Natural killer cell (primary cell): Measurements from ENCODE around the gene GNAS-AS1. TPM values are rescaled to one million over a fixed set of nuclear protein-coding genes. Genes with fewer than 3 reads are reported as not detected.

Experiments
- ATAC-seq, 3 donors: fragments of 150-1000 bp in 2 of 3; fragments of 200-7000 bp in 1 of 3; cut with Tn5 transposase; 1 replicate in 1 of 3; 2 replicates in 2 of 3; pipeline ENCODE4 v1.10.0; 2021; ENCODE audit warnings: mild to moderate bottlenecking in 2 of 3, moderate library complexity in 2 of 3
- DNase-seq, 2 donors: peaks; one replicate each; pipeline versions ENCODE4 v3.0.0 to v3.0.0-alpha.2; 2013 to 2021; ENCODE audit warnings: mixed read lengths in 1 of 2
- H3K27ac ChIP-seq: one replicate; pipeline ENCODE4 v1.5.1; 2013; ENCODE audit warnings: mild to moderate bottlenecking, low read length
- H3K27me3 ChIP-seq: one replicate; pipeline ENCODE4 v1.6.1; 2013; ENCODE audit warnings: low read length; ENCODE audit not compliant: control insufficient read depth, insufficient read depth
- H3K36me3 ChIP-seq: one replicate; pipeline ENCODE4 v1.6.1; 2013; ENCODE audit warnings: low read length; ENCODE audit not compliant: control insufficient read depth, insufficient read depth
- H3K4me1 ChIP-seq: one replicate; pipeline ENCODE4 v1.6.1; 2013; ENCODE audit warnings: low read length; ENCODE audit not compliant: control insufficient read depth, insufficient read depth
- H3K4me3 ChIP-seq: one replicate; pipeline ENCODE4 v1.5.1; 2013; ENCODE audit warnings: low read length
- H3K9me3 ChIP-seq: one replicate; pipeline ENCODE4 v1.6.1; 2013; ENCODE audit warnings: low read length; ENCODE audit not compliant: control insufficient read depth, insufficient read depth
- H3K27ac Mint-ChIP-seq, 2 donors: one replicate each; pipeline ENCODE4 v1.8.0; 2022; ENCODE audit warnings: mild to moderate bottlenecking in 2 of 2, mixed read lengths in 2 of 2, moderate library complexity in 1 of 2
- H3K27me3 Mint-ChIP-seq, 2 donors: one replicate each; pipeline ENCODE4 v1.8.0; 2022; ENCODE audit warnings: low read depth in 2 of 2, mixed read lengths in 2 of 2
- H3K36me3 Mint-ChIP-seq: one replicate; pipeline ENCODE4 v1.8.0; 2022; ENCODE audit warnings: mixed read lengths
- H3K4me1 Mint-ChIP-seq, 2 donors: one replicate each; pipeline ENCODE4 v1.8.0; 2022; ENCODE audit warnings: mixed read lengths in 2 of 2
- H3K4me3 Mint-ChIP-seq: one replicate; pipeline ENCODE4 v1.8.0; 2022; ENCODE audit warnings: mild to moderate bottlenecking, moderate library complexity, mixed read lengths
- H3K9me3 Mint-ChIP-seq, 2 donors: one replicate each; pipeline ENCODE4 v1.8.0; 2022; ENCODE audit warnings: mixed read lengths in 2 of 2
- CTCF ChIP-seq: fragments of 200-600 bp; IDR thresholded peaks from one replicate; pipeline ENCODE4 v1.8.0; 2022; ENCODE audit warnings: antibody characterized with exemption
- WGBS: methylation state at CpG from one replicate; pipeline ENCODE4 v1.1.7; 2013; ENCODE audit warnings: missing lambda C conversion rate; ENCODE audit not compliant: insufficient coverage; 5-methylcytosine and 5-hydroxymethylcytosine counted together
- intact Hi-C: fragments of 100-400 bp; cut with micrococcal nuclease; formaldehyde crosslinking; loops from one replicate; pipeline ENCODE4 v1.14.2; 2022
- total RNA-seq, 4 donors: library from RNA; stranded (reverse); fragments of 120-200 nt in 1 of 4; gene quantifications; one replicate each; pipeline versions ENCODE4 v1.2.3 to v1.2.4, GENCODE V29; 2013 to 2022

The GNAS-AS1 gene
- total RNA-seq, 3 donors from 2014 or later (not counting 1 experiment from before 2014, with no cell fraction given): 0.60 to 0.66 TPM; not detected in 1

DNA sequence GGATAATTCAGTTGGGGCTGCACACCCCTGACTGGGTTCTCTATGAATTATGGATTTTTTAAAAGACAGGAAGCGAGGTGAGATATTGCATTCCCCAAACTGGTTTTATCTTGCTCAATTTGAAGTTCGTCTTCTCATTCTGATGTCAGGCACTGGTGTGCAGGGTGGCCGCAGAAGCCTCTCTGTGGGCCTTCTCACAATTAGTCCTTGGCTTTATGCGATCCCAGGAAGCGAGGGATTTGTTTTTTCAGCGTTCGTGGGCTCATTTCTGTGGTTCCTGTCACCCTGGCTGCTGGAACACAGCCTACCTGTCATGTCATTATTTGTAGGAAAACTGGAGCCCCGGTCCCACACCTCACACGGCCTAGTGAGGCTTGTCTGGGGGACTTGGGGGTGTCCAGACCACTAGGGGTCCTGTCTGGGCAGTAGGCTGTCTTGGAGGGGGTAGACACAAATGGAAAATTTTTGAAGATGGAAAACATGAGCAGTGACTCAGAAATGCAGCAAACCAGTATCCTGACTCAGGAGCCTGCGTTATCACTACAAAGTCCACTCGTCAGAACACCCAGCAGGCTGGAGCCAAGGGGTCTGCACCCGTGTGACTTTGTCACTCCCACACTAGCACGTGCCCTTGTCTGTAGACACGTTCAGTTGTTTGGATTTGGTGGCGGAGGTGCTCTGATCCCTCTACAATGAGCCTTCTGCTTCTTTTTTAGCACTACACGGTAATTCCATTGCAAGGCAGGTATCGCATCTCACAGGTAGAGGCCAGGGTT lies 42.2 kb downstream of the GNAS-AS1 start:
- WGBS: 77% methylated on average over 17 of the region's 17 CpGs
- Histone ChIP-seq H3K27me3 (no peaks in the 10 kb centered on the region), H3K4me3 (no peak overlapping the region), H3K4me1 (no peaks in the 10 kb centered on the region), H3K9me3 (no peaks in the 10 kb centered on the region), H3K36me3 (no peaks in the 10 kb centered on the region), H3K27ac (no peak overlapping the region)
- no peaks in the 10 kb centered on the region for H3K36me3 Mint-ChIP-seq
- H3K27me3 Mint-ChIP-seq: peaks cover 13 to 14% of the 10 kb centered on the region in 2 donors
- ATAC-seq (no peak), DNase-seq (no peak)
- intact Hi-C loops: no loop called here
- H3K4me3 Mint-ChIP-seq: no peak overlapping the region
- H3K4me1 Mint-ChIP-seq: no peaks in the 10 kb centered on the region
- H3K27ac Mint-ChIP-seq: no peak overlapping the region
- H3K9me3 Mint-ChIP-seq: no peaks in the 10 kb centered on the region
- TF ChIP-seq CTCF: no peak

DNA sequence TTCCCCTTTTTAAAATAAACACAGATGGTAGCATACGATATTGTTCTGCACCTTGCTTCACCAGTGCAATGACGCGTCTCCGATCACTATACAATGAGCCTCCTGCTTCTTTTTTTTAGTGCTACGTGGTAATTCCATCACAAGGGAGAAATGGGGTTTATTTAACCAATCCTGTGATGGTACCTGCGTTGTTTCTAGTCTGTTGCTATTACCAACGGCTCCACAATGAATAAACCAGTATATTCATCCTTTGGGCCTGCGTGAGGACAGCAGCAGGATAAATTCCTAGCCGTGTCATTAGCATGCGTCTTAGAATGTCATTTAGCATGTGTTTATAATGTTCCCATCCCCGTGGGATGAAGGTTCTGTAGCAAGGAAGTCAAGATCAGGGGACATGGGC lies 42.9 kb downstream of the GNAS-AS1 start:
- no peak for DNase-seq
- H3K36me3 ChIP-seq: no peaks in the 10 kb centered on the region
- Mint-ChIP-seq H3K4me3 (no peak overlapping the region), H3K9me3 (no peaks in the 10 kb centered on the region), H3K27ac (no peak overlapping the region), H3K36me3 (no peaks in the 10 kb centered on the region), H3K27me3 (peaks cover 14 to 15% of the 10 kb centered on the region in 2 donors), H3K4me1 (no peaks in the 10 kb centered on the region)
- no peak for ATAC-seq
- H3K4me3 ChIP-seq: no peak overlapping the region
- no peaks in the 10 kb centered on the region for H3K4me1 ChIP-seq
- 94% methylated on average over 11 of the region's 11 CpGs for WGBS
- H3K27ac ChIP-seq: no peak overlapping the region
- intact Hi-C loops: no loop called here
- no peaks in the 10 kb centered on the region for H3K27me3 ChIP-seq
- TF ChIP-seq CTCF: no peak
- H3K9me3 ChIP-seq: no peaks in the 10 kb centered on the region

DNA sequence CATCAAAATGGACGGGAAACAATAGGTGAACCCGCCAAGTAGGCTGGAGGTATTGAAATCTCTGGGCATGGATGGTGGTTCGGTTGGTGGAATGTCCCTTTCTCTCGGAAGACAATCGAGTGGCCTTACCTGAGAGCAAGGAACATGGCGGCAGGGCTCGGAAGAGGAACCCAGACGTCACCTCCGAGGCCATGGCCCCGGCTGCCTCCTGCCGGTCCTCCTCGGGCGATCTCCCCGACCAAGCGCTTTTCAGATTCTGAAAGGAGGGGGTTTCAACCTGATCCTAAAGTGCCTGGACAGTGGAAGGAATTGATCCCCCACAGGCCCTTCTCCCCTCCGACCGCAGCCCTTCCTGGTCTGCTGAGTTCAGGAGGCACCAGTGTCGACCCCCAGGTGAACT lies 47.2 kb downstream of the GNAS-AS1 start:
- peaks cover 8% of the 10 kb centered on the region in 2 donors for H3K27me3 Mint-ChIP-seq
- no peak for ATAC-seq
- 85% methylated on average over 15 of the region's 18 CpGs for WGBS

More for the DNA sequence above, 47.2 kb downstream of the GNAS-AS1 start:
- Histone ChIP-seq H3K27me3 (no peaks in the 10 kb centered on the region), H3K27ac (no peak overlapping the region), H3K9me3 (no peaks in the 10 kb centered on the region), H3K4me3 (no peak overlapping the region), H3K36me3 (no peaks in the 10 kb centered on the region), H3K4me1 (no peaks in the 10 kb centered on the region)
- H3K4me1 Mint-ChIP-seq: no peaks in the 10 kb centered on the region
- no peaks in the 10 kb centered on the region for H3K36me3 Mint-ChIP-seq
- no peak for DNase-seq
- no peak for TF ChIP-seq CTCF
- intact Hi-C loops: no loop called here
- H3K9me3 Mint-ChIP-seq: no peaks in the 10 kb centered on the region
- no peak overlapping the region for H3K27ac Mint-ChIP-seq
- H3K4me3 Mint-ChIP-seq: no peak overlapping the region
